ENCODE data around the gene SENP8. TPM values are rescaled to one million over a fixed set of nuclear protein-coding genes. Genes with fewer than 3 reads are reported as not detected.

The SENP8 gene
- total and polyA plus RNA-seq, 10 donors: 0.57 to 3.0 (median 1.4) TPM

GRCh38 chr15:72086010-72086697, 32.0 kb upstream of the SENP8 start:
- Histone ChIP-seq H3K27ac (no peak overlapping the region), H3K27me3 (replicated peaks in 1 of 7) (no peaks in the 10 kb centered on the region), H3K4me1 (no peaks in the 10 kb centered on the region), H3K36me3 (peaks cover 0 to 9% (median 0%) of the 10 kb centered on the region in 6 donors), H3K4me3 (no peak overlapping the region), H3K9me3 (peaks cover 0 to 8% (median 0%) of the 10 kb centered on the region in 8 donors)
- no peak for DNase-seq
- intact Hi-C loops (cut with DNase I; ENCODE audit: low total_unique reads): no loop called here
- 93 to 98% (median 96%) methylated on average over 8 to 11 of the region's 11 CpGs for WGBS, 5 donors
- TF ChIP-seq POLR2AphosphoS5 (IDR thresholded peaks at IDR 0.05): no peak
- TF ChIP-seq, protein P1, sequence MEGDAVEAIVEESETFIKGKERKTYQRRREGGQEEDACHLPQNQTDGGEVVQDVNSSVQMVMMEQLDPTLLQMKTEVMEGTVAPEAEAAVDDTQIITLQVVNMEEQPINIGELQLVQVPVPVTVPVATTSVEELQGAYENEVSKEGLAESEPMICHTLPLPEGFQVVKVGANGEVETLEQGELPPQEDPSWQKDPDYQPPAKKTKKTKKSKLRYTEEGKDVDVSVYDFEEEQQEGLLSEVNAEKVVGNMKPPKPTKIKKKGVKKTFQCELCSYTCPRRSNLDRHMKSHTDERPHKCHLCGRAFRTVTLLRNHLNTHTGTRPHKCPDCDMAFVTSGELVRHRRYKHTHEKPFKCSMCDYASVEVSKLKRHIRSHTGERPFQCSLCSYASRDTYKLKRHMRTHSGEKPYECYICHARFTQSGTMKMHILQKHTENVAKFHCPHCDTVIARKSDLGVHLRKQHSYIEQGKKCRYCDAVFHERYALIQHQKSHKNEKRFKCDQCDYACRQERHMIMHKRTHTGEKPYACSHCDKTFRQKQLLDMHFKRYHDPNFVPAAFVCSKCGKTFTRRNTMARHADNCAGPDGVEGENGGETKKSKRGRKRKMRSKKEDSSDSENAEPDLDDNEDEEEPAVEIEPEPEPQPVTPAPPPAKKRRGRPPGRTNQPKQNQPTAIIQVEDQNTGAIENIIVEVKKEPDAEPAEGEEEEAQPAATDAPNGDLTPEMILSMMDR (IDR thresholded peaks at IDR 0.05 in 8 of 11, conservative IDR thresholded peaks at IDR 0.05 in 3 of 11): no peak
- no peak for TF ChIP-seq POLR2A (IDR thresholded peaks at IDR 0.05)

DNA sequence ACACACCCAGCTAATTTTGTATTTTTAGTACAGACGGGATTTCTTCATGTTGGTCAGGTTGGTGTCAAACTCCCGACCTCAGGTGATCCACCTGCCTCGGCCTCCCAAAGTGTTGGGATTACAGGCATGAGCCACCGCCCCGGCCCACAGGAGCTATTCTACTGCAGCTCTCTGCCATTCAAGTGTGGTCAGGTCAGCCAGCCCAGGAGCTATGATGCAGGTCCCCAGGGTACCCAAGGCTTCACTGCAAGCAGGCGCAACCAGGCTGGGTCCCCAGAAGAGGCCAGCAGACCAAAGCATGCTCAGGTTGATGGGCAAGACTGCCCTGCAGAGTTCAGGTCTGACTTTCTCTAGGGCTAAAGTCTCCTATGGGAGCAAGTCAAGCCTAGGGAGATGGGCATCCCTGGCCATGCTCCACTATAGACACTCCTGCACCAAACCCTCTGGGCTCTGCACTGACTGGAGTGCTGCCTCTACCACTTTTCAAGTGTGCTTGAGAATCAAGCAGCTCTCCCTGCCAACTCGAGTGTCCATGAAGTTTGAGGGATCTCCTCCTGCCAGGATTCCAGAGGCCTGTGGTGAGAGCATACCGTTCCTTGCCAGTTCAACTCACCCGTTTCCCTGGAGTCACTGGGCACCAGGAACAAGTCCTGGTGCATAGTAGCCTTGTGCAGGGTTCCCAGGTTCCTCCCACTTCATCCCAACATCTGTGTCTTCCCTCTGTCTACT, 31.1 kb upstream of the SENP8 start:
- TF ChIP-seq POLR2A (IDR thresholded peaks at IDR 0.05): no peak
- no peaks in the 10 kb centered on the region for H3K4me1 ChIP-seq
- H3K9me3 ChIP-seq: peaks cover 0 to 8% (median 0%) of the 10 kb centered on the region in 8 donors
- H3K27ac ChIP-seq: no peak overlapping the region
- intact Hi-C loops (cut with DNase I; ENCODE audit: low total_unique reads): no loop called here
- no peaks in the 10 kb centered on the region for H3K27me3 ChIP-seq (replicated peaks in 1 of 7)
- H3K4me3 ChIP-seq: no peak overlapping the region
- peaks cover 0 to 9% (median 0%) of the 10 kb centered on the region in 6 donors for H3K36me3 ChIP-seq
- 89 to 94% (median 92%) methylated on average over 7 to 9 of the region's 9 CpGs for WGBS, 5 donors
- no peak for DNase-seq

GRCh38 chr15:72092006-72092405, 26.2 kb upstream of the SENP8 start:
- no peak overlapping the region for H3K27ac ChIP-seq
- no peak for DNase-seq
- peaks cover 0 to 9% (median 0%) of the 10 kb centered on the region in 6 donors for H3K36me3 ChIP-seq
- no peaks in the 10 kb centered on the region for H3K27me3 ChIP-seq (replicated peaks in 1 of 7)
- intact Hi-C loops (cut with DNase I; ENCODE audit: low total_unique reads): no loop called here
- 94 to 100% (median 96%) methylated on average over 3 of the region's 3 CpGs for WGBS, 5 donors
- TF ChIP-seq POLR2A (IDR thresholded peaks at IDR 0.05) (no peak), POLR2AphosphoS5 (IDR thresholded peaks at IDR 0.05) (no peak)
- TF ChIP-seq, protein P1 (IDR thresholded peaks at IDR 0.05 in 8 of 11, conservative IDR thresholded peaks at IDR 0.05 in 3 of 11): no peak
- no peaks in the 10 kb centered on the region for H3K4me1 ChIP-seq
- no peaks in the 10 kb centered on the region for H3K9me3 ChIP-seq
- H3K4me3 ChIP-seq: no peak overlapping the region

- Histone ChIP-seq H3K4me1 (no peaks in the 10 kb centered on the region), H3K4me3 (no peak overlapping the region), H3K27me3 (replicated peaks in 1 of 7) (no peaks in the 10 kb centered on the region), H3K9me3 (no peaks in the 10 kb centered on the region), H3K27ac (no peak overlapping the region), H3K36me3 (peaks cover 0 to 3% (median 0%) of the 10 kb centered on the region in 6 donors)
- no peak for DNase-seq
- intact Hi-C loops (cut with DNase I; ENCODE audit: low total_unique reads): no loop called here
- no peak for TF ChIP-seq POLR2AphosphoS5 (IDR thresholded peaks at IDR 0.05)
- no peak for TF ChIP-seq POLR2A (IDR thresholded peaks at IDR 0.05)
- TF ChIP-seq, protein P1 (IDR thresholded peaks at IDR 0.05 in 8 of 11, conservative IDR thresholded peaks at IDR 0.05 in 3 of 11): no peak
Measured at GRCh38 chr15:72092691-72093090, 25.5 kb upstream of the SENP8 start.
